ENCODE data around the gene ZBTB8OS. TPM values are rescaled to one million over a fixed set of nuclear protein-coding genes. Genes with fewer than 3 reads are reported as not detected.

The ZBTB8OS gene
- 35.3 to 44.8 TPM (median 38.3 TPM) in 5 replicates for total RNA-seq (2022; extraction: Qiagen RNA extraction)

GRCh38 chr1:32650248-32650751 is at the start of gene ZBTB8OS:
Gene ZBTB8OS, minus strand, starts transcription at chr1:32650550. Its CDS starts 21 bp downstream, at chr1:32650529.

GRCh38 chr1:32650752-32651460 is 556 bp upstream of the ZBTB8OS start, which contains the start of gene RBBP4:
Gene RBBP4, plus strand, starts transcription at chr1:32651208. Its CDS starts 99 bp downstream, at chr1:32651307.

Other genes starting within 250 kb of the ZBTB8OS start
- gene ZBTB8B, start 185.5 kb downstream of the ZBTB8OS start, total RNA-seq (2022; extraction: Qiagen RNA extraction) = 0.01 TPM in 4 of 5 replicates, not detected in the other
- 4.1 to 5.1 TPM (median 4.8 TPM) in 5 replicates for gene ZBTB8A, start 111.1 kb downstream of the ZBTB8OS start, total RNA-seq (2022; extraction: Qiagen RNA extraction)
- 62.6 to 94.0 TPM (median 72.0 TPM) in 5 replicates for gene RBBP4, start 658 bp upstream of the ZBTB8OS start, total RNA-seq (2022; extraction: Qiagen RNA extraction)
- gene SYNC, start 52.2 kb upstream of the ZBTB8OS start, total RNA-seq (2022; extraction: Qiagen RNA extraction) = 11.4 to 17.1 TPM (median 13.8 TPM) in 5 replicates
- 53.5 to 84.7 TPM (median 58.7 TPM) in 5 replicates for gene YARS1, start 166.8 kb upstream of the ZBTB8OS start, total RNA-seq (2022; extraction: Qiagen RNA extraction)
- 13.5 to 17.3 TPM (median 15.9 TPM) in 5 replicates for gene S100PBP, start 167.1 kb upstream of the ZBTB8OS start, total RNA-seq (2022; extraction: Qiagen RNA extraction)
- gene FNDC5, start 220.4 kb upstream of the ZBTB8OS start, total RNA-seq (2022; extraction: Qiagen RNA extraction) = 0.18 to 0.64 TPM (median 0.32 TPM) in 5 replicates
- gene HPCA, start 235.9 kb upstream of the ZBTB8OS start, total RNA-seq (2022; extraction: Qiagen RNA extraction) = 0.11 to 0.66 TPM (median 0.44 TPM) in 5 replicates